ENCODE results near the gene PLPPR1.

PLPPR1 gene

DNA sequence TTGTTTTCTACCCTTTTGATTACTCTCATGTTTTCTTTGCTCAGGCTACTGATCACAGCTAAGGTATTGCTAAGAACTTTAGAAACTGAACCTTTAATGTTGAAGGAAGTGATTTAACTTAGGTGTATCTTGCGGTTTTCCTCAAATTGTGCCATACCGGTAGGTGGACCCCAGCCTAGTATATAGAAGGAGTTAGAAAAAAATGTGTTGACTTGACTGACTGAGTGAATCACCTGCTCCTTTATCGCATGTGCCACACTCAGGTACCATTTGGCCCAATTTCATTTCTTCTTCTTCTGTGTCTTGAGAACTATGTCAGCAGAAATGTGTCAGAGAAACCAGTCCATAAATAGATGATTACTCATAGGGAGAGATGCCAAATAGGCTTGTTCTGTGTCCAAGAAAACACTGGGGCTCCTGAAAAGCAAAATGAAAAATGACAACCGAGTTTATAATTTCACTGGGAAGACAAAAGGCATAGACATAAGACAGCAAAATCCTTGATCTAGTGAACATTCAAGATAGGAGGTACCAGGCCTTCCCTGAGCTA lies 19.4 kb downstream of the PLPPR1 start:
- DNase-seq (ENCODE audit: low read depth in 2 of 2, low spot score in 1 of 2): no peak

DNA sequence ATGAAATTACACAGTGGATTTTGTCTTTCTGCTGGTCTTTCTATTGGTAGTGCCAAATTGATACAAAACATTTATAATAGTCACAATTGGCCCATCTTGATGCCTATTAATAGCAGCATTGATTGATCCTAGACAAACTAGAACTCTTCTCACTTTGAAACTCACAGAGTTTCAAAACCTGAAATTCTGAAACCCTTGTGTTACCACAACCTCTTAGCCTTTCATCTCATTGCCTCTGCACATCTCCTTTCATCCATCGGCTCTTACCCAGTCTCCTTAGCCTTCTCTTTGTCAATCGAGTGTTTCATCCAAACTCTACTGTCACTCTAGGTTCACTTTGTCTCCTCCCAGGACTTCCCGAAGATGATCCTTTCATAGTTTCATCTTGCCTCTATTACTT lies 22.1 kb downstream of the PLPPR1 start:
- no peak for DNase-seq (ENCODE audit: low read depth in 2 of 2, low spot score in 1 of 2)

DNA sequence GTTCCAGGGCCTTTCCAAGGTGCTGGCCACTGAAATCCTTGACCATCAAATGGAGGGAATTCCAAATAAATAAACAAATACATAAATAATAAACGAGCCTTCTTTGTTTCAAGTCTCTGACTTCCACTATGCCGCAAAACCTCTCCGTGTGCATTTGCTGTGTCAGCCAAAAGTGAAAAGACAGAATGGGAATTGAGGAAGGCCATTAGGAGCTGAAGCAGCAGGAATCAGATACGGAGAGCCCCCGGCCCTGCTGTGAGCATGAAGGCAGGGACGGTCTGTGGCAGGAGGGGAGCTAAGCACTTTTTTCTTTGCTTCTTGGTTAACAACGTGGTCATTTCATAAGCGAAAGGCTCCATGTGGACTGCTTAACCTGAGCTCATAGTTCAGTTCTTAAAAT lies 26.1 kb downstream of the PLPPR1 start:
- DNase-seq (ENCODE audit: low read depth in 2 of 2, low spot score in 1 of 2): no peak

DNA sequence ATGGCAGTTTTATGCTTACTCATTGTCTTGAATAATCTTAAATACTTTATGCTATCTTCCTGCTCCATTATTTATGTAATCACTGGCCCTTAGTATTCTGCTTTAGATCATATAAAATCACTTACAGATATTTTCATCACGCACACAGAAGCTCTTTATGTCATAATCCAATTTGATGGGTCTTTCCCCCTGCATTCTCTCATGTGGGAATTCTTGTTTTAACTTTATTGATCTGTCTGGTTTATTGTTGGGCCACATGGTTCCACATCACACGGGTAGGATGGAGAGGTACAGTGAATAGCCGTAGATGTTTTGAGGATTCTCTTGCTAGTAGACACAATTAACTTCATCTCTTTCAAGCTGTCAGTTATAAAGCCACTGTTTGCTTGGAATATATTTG lies 27.0 kb downstream of the PLPPR1 start:
- no peak for DNase-seq (ENCODE audit: low read depth in 2 of 2, low spot score in 1 of 2)

DNA sequence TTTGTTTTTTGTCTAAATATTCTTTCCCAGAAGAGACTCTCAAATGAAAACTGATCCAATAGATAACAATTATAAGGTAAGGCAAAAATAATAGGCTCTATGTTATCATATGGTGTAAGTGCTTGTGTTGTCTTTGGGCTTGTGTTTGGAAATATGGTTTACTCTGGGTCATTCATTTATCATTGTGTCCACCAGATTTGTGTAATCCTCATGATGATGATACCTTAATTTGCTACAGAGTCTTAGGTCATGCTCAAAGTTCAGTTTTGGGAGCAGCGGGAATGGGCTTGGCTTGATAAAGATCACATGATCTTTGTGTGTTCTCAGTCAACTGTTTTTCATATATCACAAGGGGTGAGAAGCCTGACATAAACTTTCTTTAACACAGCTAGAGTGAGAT lies 34.2 kb downstream of the PLPPR1 start:
- DNase-seq (ENCODE audit: low read depth in 2 of 2, low spot score in 1 of 2): no peak

DNA sequence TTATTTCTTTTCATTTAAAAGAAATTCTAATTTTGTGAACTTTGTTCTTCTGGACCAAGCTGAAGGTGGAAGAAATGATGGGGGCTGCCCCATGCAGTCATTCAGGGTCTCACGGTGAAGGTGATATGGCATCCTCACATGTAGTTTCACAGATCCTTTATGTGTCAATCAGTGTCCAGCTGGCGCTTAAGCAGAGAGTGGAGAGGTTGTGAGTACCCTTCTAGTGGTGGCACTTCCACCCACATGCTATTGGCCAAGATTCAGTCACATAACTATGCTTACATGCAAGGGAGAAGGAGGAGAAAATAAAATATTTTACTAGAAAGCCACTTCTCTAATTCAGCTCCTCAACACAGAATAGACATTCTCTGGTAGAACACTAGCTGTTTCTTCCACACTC lies 34.7 kb downstream of the PLPPR1 start:
- no peak for DNase-seq (ENCODE audit: low read depth in 2 of 2, low spot score in 1 of 2)

DNA sequence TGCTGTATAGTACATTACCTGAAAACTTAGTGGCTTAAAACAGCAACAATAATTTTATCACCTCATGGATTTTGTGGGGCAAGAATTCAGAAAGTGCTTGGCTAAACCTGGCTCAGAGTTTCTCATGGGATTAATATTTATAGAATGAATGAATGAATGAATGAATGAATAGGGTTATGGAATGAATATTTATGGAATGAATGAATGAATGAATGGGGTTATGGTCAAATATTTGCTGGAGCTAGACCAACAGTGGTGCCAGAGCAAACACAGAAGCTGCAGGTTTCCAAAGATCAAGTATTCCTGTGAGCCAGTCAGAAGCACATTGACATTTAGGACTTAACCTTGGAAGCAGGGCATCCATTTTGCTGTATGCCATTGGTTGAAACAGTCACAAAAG lies 35.7 kb downstream of the PLPPR1 start:
- DNase-seq (ENCODE audit: low read depth in 2 of 2, low spot score in 1 of 2): no peak

DNA sequence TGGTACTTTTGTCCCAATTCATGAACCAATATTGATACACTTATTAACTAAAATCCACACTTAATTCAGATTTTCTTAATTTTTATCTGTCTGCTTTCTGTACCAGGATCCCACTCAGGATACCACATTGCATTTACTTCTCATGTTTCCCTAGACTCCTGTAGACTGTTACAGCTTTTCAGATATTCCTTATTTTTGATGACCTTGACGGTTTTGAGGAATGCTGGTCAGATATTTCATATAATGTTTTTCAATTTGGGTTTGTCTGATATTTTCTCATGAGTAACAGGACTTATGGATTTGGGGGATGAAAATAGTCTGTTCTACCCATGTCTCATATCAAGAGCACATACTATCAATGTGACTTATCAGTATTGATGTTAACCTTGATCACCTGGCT lies 37.4 kb downstream of the PLPPR1 start:
- no peak for DNase-seq (ENCODE audit: low read depth in 2 of 2, low spot score in 1 of 2)

DNA sequence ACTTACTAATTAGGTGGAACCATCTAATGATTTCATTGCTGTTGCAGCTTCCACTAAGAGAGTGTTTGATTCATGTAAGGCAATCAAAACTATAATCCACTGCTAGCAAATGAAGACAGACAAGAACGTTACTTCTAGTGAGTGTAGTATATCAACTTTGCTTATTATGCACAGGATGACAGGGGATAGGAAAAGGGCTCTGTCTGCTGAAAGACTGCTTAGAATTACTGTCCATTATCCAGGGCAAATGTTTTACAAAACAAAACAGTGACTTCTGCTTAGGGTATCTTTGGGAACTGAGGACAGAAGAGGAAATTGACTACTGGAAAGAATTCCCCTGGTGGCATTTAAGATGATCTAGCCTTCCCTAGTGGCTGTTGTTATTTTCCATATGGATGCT lies 40.2 kb downstream of the PLPPR1 start:
- DNase-seq (ENCODE audit: low read depth in 2 of 2, low spot score in 1 of 2): no peak

DNA sequence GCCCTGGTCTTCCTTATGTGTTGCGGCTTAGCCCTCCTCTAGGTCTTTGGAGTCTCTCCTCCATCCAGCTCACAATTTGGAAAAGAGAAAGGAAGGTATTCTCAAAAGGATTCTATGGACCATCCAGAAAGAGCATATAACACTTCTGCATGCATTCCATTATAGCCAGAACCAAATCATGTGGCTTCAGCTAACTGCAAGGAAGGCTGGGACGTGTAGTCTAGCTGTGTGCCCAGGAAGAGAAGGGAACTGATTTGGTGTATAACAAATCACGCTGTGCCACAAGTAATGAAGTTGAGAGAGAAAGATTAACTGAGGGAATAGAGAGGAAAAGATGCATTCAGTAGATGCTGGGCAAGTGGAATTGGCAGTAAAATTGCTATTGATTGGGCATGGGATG lies 43.7 kb downstream of the PLPPR1 start:
- DNase-seq (ENCODE audit: low read depth in 2 of 2, low spot score in 1 of 2): no peak

DNA sequence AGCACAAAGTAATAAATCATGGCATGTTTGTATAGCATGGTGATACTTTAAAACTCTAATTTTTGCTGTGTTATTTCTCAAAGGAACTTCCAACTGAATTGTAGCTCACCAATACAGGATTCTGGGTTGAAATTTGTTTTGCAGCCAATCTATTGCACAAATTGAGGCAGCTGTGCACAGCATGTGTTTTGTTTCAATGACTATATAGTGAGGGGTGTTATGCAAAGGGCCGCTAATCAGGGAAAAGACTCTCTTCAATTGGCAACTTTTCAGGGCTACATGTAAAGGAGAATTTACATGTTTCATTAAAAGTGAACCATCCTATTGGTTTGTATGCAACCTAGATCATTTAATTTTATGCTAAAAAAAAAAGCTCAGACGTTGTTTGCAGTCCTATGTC lies 44.6 kb downstream of the PLPPR1 start:
- no peak for DNase-seq (ENCODE audit: low read depth in 2 of 2, low spot score in 1 of 2)

DNA sequence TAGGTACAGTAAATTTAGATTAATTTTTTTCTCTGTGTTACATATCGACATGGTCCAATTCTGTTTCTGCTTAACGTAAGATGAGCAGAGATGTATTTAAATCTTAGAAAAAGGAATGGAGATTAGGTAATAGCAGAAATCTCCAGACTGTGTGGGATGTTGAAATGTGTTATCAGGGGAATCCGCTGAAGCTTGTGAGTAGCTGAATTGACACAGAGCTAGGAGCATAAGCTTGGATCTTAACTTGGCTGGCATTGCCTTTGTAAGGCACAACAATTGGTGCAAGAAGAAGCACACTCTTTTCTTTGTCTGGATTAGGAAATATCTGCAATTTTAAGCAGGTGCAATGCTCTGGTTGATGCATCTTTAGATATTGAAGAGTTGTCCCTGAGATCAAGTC lies 53.1 kb downstream of the PLPPR1 start:
- DNase-seq (ENCODE audit: low read depth in 2 of 2, low spot score in 1 of 2): no peak

DNA sequence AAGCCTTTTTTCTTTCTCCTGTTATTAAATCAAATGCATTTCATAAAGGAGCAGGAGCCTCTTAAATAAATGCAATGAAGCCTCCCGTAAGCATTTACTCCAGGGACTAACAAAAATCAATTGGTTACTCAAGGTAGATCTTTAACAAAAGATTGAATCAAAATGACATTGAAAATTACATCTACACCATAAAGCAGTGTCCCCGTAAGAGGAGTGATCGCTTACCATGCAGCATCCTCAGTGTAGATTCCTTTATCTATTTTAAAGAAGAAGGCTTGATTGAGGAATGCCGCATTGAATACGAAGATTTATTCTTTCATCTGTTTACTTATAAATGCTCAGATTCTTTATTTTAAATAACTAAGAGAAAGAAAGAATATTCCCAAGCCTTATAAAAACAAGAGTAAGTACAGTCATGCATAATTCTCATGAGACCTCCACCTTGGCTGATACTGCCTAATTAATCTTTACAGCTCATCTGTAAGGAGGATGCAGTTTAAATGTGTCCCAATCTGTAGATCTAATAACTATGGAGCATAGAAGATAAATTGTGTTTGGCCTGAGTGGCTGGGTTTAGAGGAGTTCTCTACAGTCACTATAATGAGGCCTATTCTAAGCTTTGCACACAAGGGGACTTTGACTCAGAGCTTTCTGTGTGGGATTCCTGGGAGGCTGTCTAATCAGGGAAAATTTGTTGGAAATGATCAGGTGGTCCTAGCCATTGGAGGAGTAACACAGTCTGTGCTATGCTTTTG lies 55.1 kb downstream of the PLPPR1 start:
- no peak for DNase-seq (ENCODE audit: low read depth in 2 of 2, low spot score in 1 of 2)

DNA sequence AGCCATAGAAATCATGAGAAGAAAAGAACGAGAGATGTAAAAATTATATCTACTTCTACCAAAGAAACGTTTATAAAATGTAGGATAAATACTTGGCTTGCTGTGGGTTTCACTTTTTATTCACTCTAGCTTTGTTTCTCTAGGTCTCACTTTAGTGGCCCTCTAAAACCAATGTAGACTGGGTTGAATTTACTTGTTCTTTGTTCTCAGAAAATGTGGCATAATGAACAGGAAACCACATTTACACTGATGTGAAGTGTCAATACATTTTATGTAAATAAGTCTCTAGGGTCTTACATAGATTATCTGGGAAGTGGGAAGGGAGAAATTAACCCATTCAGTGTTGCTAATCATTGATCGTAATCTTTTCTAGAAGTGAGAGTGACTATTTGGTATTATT lies 58.9 kb downstream of the PLPPR1 start:
- DNase-seq (ENCODE audit: low read depth in 2 of 2, low spot score in 1 of 2): no peak

DNA sequence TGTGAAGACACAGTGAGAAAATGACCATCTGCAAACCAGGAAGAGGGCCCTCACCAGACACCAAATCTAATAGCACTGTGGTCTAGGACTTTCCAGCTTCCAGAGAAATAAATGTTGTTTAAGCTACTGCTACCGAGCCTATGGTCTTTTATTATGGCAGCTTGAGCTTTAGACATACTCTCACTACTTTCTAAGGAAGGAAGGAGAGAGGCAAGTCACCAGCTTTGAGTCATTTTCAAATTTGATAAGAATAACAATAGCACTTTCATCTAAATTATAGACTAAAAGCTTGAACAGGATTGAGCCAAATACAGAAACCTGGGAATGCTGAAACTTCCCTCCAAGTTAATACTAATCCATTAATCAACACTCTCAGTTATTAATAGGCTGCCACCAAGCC lies 64.4 kb downstream of the PLPPR1 start:
- no peak for DNase-seq (ENCODE audit: low read depth in 2 of 2, low spot score in 1 of 2)

DNA sequence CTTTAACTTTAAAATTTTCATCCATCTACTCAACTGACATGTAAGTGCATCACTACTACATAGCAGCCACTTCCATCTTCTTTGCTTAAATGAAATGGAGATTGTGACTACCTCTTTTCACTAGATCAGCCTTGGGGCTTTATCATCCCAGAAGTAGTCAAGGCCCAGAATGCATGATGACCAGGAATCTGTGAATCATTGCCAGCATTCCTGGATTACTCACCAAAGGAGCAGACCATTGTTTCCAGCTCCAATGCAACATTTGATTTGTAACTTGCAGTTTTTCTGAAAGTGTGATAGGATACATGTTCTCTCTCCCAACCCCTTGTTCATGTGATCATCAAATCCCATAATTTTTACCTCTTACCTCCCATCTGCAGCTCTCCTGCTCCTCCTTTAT lies 65.1 kb downstream of the PLPPR1 start:
- no peak for DNase-seq (ENCODE audit: low read depth in 2 of 2, low spot score in 1 of 2)

DNA sequence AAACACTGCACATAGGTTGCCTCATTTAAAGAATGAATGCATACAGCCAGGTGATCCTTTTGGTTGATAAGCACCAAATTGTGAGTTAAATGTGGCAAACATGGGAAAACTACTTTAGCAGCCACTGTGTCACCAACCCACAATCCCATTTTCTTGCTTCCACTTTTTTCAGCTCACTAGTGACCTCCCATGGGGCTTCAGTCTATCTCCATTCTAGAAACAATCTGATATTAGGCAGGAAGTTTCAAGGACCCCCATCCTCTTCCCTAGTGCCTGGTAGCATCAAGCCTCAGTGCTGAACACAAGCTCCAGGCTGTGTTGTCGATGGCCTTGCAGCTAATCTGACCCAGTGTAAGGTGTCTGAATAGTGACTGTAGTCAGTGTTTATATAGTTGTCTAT lies 66.2 kb downstream of the PLPPR1 start:
- no peak for DNase-seq (ENCODE audit: low read depth in 2 of 2, low spot score in 1 of 2)

DNA sequence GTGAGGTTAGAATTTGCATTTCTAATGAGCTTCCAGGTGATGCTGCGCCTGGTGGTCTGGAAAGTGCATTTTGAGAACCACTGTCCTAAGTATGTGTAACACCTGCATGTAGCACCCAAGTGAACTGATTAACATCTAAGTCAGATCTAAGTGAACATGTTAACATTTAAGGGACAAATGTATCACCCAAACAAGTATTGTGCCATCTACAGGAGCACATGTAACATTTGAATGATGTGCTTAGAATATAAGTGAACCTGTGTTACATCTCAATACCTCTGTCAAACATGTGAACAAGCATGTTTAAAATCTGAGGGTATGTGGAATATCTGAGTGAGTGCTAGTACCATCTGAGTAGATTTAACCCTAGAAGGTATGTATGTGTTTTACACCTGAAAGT lies 68.7 kb downstream of the PLPPR1 start:
- no peak for DNase-seq (ENCODE audit: low read depth in 2 of 2, low spot score in 1 of 2)

DNA sequence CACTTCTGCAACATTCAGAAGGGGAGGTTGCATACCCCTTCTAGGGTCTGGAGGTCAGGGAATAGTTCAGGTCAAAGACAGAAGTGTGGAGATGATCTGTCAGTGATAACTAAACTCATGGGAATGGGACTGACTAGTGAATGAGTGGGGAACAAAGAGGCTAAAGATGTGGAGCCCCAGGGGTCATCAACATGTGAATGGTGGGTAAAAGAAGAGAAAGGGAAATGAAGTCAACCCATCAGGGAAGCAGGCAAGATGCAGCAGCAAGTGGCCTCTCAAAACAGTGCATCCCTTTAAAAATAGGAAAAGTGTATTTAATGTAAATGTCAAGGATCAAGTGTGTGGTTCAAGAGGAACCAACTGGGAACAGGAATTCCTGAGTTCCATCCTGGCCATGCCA lies 69.9 kb downstream of the PLPPR1 start:
- DNase-seq (ENCODE audit: low read depth in 2 of 2, low spot score in 1 of 2): no peak

DNA sequence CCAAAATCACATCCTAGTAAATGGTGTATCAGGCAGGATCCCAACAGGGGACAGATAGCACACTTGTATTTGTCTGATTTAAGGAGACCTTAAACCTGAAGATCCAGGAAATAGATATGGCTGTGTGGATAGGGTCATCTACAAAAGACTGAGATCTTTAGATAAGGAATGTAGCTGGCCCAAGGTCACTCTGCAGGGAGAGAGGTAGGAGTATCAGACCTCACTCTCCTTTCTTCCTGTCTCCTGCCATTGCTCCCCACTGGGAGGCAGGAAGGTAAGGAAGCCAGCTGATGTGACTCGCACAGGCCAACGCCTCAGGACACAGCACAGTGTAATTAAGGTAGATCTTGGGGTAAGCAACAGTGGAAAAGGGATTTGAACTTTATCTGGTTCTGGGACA lies 85.8 kb downstream of the PLPPR1 start:
- no peak for DNase-seq (ENCODE audit: low read depth in 2 of 2, low spot score in 1 of 2)

DNA sequence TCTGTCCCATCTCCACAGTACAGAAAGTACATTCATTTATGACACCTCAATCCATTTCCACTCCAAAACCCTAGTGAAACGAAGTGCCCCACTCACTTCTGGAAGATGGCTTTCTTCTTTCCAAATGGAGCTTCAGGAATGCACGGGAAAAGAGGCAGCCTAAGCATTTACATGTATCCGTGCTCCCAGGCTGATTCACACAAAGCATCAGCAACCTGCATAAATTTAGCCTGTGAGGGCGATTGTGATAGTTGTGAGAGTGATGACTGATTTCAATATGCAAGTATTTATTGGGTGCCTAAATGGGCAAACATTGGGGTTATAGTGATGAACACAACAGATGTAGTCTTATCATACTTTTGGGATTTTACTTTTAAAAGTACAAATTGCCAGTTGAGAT lies 86.6 kb downstream of the PLPPR1 start:
- DNase-seq (ENCODE audit: low read depth in 2 of 2, low spot score in 1 of 2): no peak

DNA sequence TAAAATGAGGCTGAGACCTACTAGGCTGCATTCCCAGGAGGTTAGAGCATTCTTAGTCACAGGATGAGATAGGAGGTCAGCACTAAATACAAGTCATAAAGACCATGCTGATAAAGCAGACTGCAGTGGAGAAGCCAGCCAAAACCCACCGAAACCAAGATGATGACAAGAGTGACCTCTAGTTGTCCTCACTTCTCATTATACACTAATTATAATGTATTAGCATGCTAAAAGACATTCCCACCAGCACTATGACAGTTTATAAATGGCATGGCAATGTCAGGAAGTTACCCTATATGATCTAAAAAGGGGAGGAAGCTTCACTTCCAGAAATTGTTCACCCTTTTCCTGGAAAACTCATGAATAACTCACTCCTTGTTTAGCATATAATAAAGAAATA lies 88.6 kb downstream of the PLPPR1 start:
- DNase-seq (ENCODE audit: low read depth in 2 of 2, low spot score in 1 of 2): no peak

DNA sequence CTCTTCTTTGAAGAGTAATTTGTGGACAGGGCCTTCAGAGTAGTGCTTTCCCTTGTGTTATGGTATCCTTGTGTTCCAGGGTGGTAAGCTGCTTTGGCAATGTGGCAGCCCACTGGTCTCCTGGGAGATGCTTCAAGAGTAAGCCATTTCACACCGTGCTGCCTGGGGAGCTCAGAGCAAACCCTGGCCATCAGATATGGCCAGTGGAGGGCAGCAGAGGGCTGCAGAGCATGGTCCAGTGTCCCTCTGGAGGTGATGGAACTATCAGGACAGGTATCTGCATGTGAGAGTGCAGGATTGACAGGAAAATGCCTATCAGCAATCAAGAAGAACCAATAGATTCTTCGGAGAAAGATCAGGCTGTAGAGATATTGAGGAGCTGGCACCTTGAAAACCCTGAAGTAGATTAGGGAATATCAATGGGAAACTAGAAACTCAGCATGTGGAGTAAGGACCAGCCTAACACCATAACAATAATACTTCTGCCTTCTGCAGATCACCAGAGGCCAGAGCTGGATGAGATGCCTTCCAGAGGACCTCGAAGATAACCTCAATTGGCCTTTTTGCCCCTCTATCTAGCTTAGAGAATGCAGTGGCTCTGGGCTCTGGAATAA lies 90.8 kb downstream of the PLPPR1 start:
- DNase-seq (ENCODE audit: low read depth in 2 of 2, low spot score in 1 of 2): no peak
